Measurements from ENCODE around the gene HTT. TPM values are rescaled to one million over a fixed set of nuclear protein-coding genes. Genes with fewer than 3 reads are reported as not detected.

HTT gene
- total RNA-seq, 2 donors from 2014 or later: 51.0 to 55.5 TPM

GRCh38 chr4:3225071-3225850 lies 150.8 kb downstream of the HTT start:
- DNase-seq: no peak
- H3K9me3 ChIP-seq: no peaks in the 10 kb centered on the region
- intact Hi-C loops (cut with DNase I): no loop called here
- H3K9ac ChIP-seq (ENCODE audit: low read depth in 2 of 2, low read length in 2 of 2): no peak overlapping the region
- H3K4me1 ChIP-seq: no peaks in the 10 kb centered on the region
- no peak for TF ChIP-seq CTCF (IDR thresholded peaks at IDR 0.05)
- no peak overlapping the region for H3K27ac ChIP-seq
- peaks cover 10% of the 10 kb centered on the region for H3K36me3 ChIP-seq
- H3K4me3 ChIP-seq: no peak overlapping the region
- no peaks in the 10 kb centered on the region for H3K27me3 ChIP-seq

GRCh38 chr4:3225936-3226335 lies 151.5 kb downstream of the HTT start:
- Histone ChIP-seq H3K36me3 (peaks cover 4% of the 10 kb centered on the region), H3K9me3 (no peaks in the 10 kb centered on the region), H3K4me3 (no peak overlapping the region), H3K27ac (peak overlapping the region; percentile 15), H3K9ac (ENCODE audit: low read depth in 2 of 2, low read length in 2 of 2) (no peak overlapping the region), H3K27me3 (no peaks in the 10 kb centered on the region), H3K4me1 (no peaks in the 10 kb centered on the region)
- DNase-seq: no peak
- TF ChIP-seq CTCF (IDR thresholded peaks at IDR 0.05): no peak
- intact Hi-C loops (cut with DNase I): no loop called here

GRCh38 chr4:3226467-3226866 lies 152.0 kb downstream of the HTT start:
- Histone ChIP-seq H3K9ac (ENCODE audit: low read depth in 2 of 2, low read length in 2 of 2) (no peak overlapping the region), H3K27me3 (no peaks in the 10 kb centered on the region), H3K36me3 (no peaks in the 10 kb centered on the region), H3K4me3 (no peak overlapping the region), H3K9me3 (no peaks in the 10 kb centered on the region), H3K4me1 (no peaks in the 10 kb centered on the region), H3K27ac (peak overlapping the region; percentile 15)
- TF ChIP-seq CTCF (IDR thresholded peaks at IDR 0.05): no peak
- intact Hi-C loops (cut with DNase I): no loop called here
- peak; percentile 34 for DNase-seq

GRCh38 chr4:3226944-3227343 lies 152.5 kb downstream of the HTT start:
- Histone ChIP-seq H3K4me1 (no peaks in the 10 kb centered on the region), H3K4me3 (no peak overlapping the region), H3K36me3 (no peaks in the 10 kb centered on the region), H3K27me3 (no peaks in the 10 kb centered on the region), H3K9me3 (no peaks in the 10 kb centered on the region), H3K9ac (ENCODE audit: low read depth in 2 of 2, low read length in 2 of 2) (no peak overlapping the region), H3K27ac (no peak overlapping the region)
- no peak for DNase-seq
- intact Hi-C loops (cut with DNase I): no loop called here
- no peak for TF ChIP-seq CTCF (IDR thresholded peaks at IDR 0.05)

GRCh38 chr4:3227878-3228675 lies 153.6 kb downstream of the HTT start:
- no peak for TF ChIP-seq CTCF (IDR thresholded peaks at IDR 0.05)
- H3K4me3 ChIP-seq: no peak overlapping the region
- DNase-seq: no peak

More at GRCh38 chr4:3227878-3228675, 153.6 kb downstream of the HTT start:
- intact Hi-C loops (cut with DNase I): no loop called here
- H3K36me3 ChIP-seq: no peaks in the 10 kb centered on the region
- H3K27me3 ChIP-seq: no peaks in the 10 kb centered on the region
- no peaks in the 10 kb centered on the region for H3K4me1 ChIP-seq
- no peak overlapping the region for H3K9ac ChIP-seq (ENCODE audit: low read depth in 2 of 2, low read length in 2 of 2)
- no peaks in the 10 kb centered on the region for H3K9me3 ChIP-seq
- H3K27ac ChIP-seq: no peak overlapping the region
